ENCODE measurements around the gene PPME1.

Gene PPME1

GRCh38 chr11:74208507-74208906 lies 37.4 kb downstream of the PPME1 start:
- in situ Hi-C loops (cut with MboI; ENCODE audit: low pct_unique_long_range_greater_than_20kb, low sequenced_read_pairs), result no loop called here

GRCh38 chr11:74212533-74212932 lies 41.4 kb downstream of the PPME1 start:
- in situ Hi-C loops (cut with MboI; ENCODE audit: low pct_unique_long_range_greater_than_20kb, low sequenced_read_pairs), result no loop called here

More at GRCh38 chr11:74208507-74208906, 37.4 kb downstream of the PPME1 start:
- DNase-seq, result no peak

DNA sequence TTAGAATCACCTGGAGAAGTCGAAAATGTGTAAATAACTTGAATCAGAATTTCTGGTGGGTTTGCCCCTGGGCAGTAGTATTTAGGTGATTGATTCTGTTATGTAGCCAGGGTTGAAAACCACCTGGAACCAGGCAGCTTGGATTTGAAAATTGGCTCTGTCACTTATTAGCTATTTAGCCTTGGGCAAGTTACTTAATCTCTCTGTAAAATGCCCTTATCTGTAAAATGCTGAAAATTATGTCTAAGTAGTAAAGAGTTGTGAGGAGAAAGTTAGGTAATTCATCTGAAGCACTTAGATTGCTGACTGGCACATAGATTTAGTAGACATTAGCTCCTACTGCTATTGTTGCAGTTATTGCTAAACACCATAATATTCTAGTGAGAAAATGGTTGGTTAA lies 49.3 kb downstream of the PPME1 start:
- in situ Hi-C loops (cut with MboI; ENCODE audit: low pct_unique_long_range_greater_than_20kb, low sequenced_read_pairs), result no loop called here
- DNase-seq, result no peak

More at GRCh38 chr11:74212533-74212932, 41.4 kb downstream of the PPME1 start:
- no peak for DNase-seq

DNA sequence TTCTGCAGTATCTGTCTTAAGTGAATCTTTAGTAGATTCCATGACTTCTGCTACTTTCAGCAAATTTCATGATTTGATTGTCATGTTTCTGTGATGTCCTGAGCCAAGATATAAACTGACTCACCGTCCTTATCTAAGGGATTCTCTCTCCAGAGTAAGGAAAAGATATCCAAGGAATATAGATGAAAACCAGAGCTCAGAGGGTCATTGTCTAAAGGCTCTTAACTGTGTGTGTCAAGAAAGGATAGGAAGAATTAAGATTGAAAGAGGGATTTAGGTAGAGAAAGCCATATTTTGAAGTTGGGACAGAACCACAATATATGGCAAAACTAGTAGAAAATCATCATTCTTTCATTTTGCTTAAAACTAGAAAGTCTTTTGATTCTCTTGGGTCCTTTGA lies 50.7 kb downstream of the PPME1 start:
- DNase-seq, result no peak
- in situ Hi-C loops (cut with MboI; ENCODE audit: low pct_unique_long_range_greater_than_20kb, low sequenced_read_pairs), result no loop called here

- no peak for DNase-seq
- in situ Hi-C loops (cut with MboI; ENCODE audit: low pct_unique_long_range_greater_than_20kb, low sequenced_read_pairs), result no loop called here
Observed at GRCh38 chr11:74225565-74225964, 54.5 kb downstream of the PPME1 start.

GRCh38 chr11:74226907-74227306 lies 55.8 kb downstream of the PPME1 start:
- no peak for DNase-seq
- in situ Hi-C loops (cut with MboI; ENCODE audit: low pct_unique_long_range_greater_than_20kb, low sequenced_read_pairs), result no loop called here

DNA sequence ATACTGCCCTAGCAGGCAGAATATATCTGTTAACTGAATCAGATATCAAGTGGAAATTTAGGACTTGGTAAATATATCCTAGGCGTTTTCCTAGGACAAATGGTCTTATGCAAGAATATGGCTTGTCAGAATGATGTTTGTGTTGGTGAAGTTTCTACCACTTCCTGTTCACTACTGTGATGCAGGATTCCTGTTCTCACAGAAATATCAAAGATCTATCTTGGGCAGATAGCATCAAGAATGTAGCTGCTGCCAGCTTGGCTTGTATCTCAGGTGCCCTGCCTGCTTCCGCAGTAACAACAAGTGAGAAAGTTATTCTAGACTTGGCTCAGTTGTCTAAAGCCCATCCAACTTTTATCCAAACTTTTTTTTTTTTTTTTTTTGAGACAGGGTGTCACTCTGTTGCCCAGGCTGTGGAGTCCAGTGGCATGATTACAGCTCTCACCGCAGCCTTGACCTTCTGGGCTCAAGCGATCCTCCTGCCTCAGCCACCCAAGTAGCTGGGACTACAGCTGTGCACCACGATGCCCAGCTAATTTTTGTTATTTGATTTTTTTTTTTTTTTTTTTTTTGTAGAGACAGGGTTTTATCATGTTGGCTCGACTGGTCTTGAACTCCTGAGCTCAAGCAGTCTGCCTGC lies 61.3 kb downstream of the PPME1 start:
- no peak for DNase-seq
- in situ Hi-C loops (cut with MboI; ENCODE audit: low pct_unique_long_range_greater_than_20kb, low sequenced_read_pairs), result no loop called here

GRCh38 chr11:74233683-74234082 lies 62.6 kb downstream of the PPME1 start:
- in situ Hi-C loops (cut with MboI; ENCODE audit: low pct_unique_long_range_greater_than_20kb, low sequenced_read_pairs), result no loop called here
- no peak for DNase-seq

- in situ Hi-C loops (cut with MboI; ENCODE audit: low pct_unique_long_range_greater_than_20kb, low sequenced_read_pairs), result no loop called here
Observed at GRCh38 chr11:74235121-74235520, 64.0 kb downstream of the PPME1 start.

DNA sequence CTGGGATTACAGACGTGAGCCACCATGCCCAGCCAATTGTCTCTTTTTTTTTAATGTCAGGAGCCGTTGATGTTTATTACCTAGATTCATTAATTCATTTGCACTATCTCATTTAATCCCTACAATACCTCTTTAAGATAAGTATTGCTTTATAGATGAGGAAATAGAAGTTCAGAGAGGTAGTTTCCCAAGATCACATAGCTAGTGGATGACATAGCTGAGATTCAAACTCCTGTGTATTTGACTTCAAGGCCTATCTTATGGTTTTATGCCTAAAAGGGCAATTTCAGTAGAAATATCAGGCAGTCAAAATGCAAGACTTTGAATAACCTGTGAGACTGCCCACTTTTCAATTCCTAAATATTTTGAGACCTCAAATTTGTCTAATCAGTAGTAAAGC lies 66.5 kb downstream of the PPME1 start:
- DNase-seq, result no peak
- in situ Hi-C loops (cut with MboI; ENCODE audit: low pct_unique_long_range_greater_than_20kb, low sequenced_read_pairs), result no loop called here

More at GRCh38 chr11:74235121-74235520, 64.0 kb downstream of the PPME1 start:
- DNase-seq, result no peak

DNA sequence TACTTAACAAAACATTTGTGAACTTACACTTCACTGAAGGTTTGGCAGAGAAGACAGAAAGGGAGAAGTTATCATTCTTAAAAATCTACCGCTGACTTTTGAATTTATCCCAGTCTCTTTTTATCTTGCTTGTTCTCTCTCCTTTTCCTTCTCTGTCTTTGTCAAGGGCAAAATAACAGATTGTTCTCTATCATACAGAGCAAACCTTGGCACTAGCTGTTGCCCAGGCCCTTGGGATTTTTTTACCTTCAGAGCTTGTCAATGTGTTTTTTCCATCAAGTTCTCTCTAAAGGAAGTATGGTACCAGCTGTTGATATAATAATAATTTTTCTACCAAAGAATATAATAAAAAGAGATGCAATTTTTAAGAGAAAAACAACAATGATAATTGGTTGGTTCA lies 67.2 kb downstream of the PPME1 start:
- in situ Hi-C loops (cut with MboI; ENCODE audit: low pct_unique_long_range_greater_than_20kb, low sequenced_read_pairs), result no loop called here
- DNase-seq, result no peak

GRCh38 chr11:74248469-74248868 lies 77.4 kb downstream of the PPME1 start:
- in situ Hi-C loops (cut with MboI; ENCODE audit: low pct_unique_long_range_greater_than_20kb, low sequenced_read_pairs), result no loop called here
- no peak for DNase-seq

- in situ Hi-C loops (cut with MboI; ENCODE audit: low pct_unique_long_range_greater_than_20kb, low sequenced_read_pairs), result no loop called here
Observed at GRCh38 chr11:74249496-74249895, 78.4 kb downstream of the PPME1 start.

GRCh38 chr11:74253361-74253760 lies 82.3 kb downstream of the PPME1 start:
- DNase-seq, result no peak
- in situ Hi-C loops (cut with MboI; ENCODE audit: low pct_unique_long_range_greater_than_20kb, low sequenced_read_pairs), result loop anchor here (25.0 kb wide), 1 partner anchor 309 kb away; no protein-coding TSS in a partner anchor

More at GRCh38 chr11:74249496-74249895, 78.4 kb downstream of the PPME1 start:
- no peak for DNase-seq

- DNase-seq, result peak; percentile 86
- in situ Hi-C loops (cut with MboI; ENCODE audit: low pct_unique_long_range_greater_than_20kb, low sequenced_read_pairs), result loop anchor here (25.0 kb wide), 1 partner anchor 306 kb away; no protein-coding TSS in a partner anchor
Observed at GRCh38 chr11:74255741-74256375, 84.8 kb downstream of the PPME1 start.

- in situ Hi-C loops (cut with MboI; ENCODE audit: low pct_unique_long_range_greater_than_20kb, low sequenced_read_pairs), result loop anchor here (25.0 kb wide), 1 partner anchor 306 kb away; no protein-coding TSS in a partner anchor
Observed at GRCh38 chr11:74256378-74257133, 85.5 kb downstream of the PPME1 start.

DNA sequence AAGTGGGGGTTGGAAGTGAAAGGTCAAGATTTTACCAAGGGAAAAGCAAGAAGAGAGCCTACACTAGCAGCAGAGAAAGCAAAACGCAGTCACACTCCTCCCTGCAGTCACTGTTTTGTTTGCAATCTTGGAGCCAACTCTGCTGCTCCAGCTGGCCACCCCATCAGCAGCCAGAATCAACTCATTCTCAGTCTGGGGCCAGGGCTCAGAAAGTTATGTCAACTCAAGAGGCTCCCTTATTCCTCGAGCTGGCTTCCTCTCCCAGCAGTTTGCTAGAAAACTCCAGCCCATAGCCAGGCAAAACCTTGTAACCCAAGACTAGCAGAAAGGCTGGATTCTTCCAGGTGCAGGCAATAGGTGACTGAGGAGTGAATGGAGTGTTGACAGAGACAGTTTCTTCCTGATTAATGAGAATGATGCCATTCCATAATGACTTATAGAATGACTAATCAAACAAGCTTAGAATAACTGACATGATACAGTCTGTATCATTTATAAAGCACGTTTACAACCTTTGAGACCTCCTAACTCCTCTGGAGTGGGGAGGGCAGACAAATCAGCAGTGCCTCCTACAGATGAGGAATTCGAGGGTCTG lies 87.0 kb downstream of the PPME1 start:
- in situ Hi-C loops (cut with MboI; ENCODE audit: low pct_unique_long_range_greater_than_20kb, low sequenced_read_pairs), result loop anchor here (25.0 kb wide), 1 partner anchor 304 kb away; no protein-coding TSS in a partner anchor
- DNase-seq, result no peak

More at GRCh38 chr11:74256378-74257133, 85.5 kb downstream of the PPME1 start:
- DNase-seq, result no peak

- in situ Hi-C loops (cut with MboI; ENCODE audit: low pct_unique_long_range_greater_than_20kb, low sequenced_read_pairs), result loop anchor here (10.0 to 25.0 kb wide), 2 partner anchors 182 to 300 kb away; no protein-coding TSS in a partner anchor
- no peak for DNase-seq
Observed at GRCh38 chr11:74262725-74263124, 91.6 kb downstream of the PPME1 start.

DNA sequence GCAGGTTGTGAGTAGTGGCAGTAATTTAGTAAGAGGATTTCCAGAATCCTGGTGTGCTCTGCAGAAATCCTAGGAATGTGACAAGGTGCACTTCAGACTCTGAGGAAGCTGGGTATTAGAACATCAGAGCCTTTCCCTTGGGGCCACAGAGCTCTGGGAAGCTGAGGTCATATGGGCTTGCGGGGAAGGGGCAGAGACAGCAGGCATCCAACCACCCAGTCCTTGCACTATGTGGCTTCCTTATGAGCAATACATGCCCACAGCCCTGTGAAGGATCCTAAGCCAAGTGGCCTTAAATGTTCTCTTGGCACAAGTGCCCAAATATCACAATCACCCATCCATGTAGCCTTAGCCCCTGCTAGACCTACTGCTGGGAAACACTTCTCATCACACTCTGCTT lies 94.2 kb downstream of the PPME1 start:
- DNase-seq, result no peak
- in situ Hi-C loops (cut with MboI; ENCODE audit: low pct_unique_long_range_greater_than_20kb, low sequenced_read_pairs), result loop anchor here (10.0 to 25.0 kb wide), 2 partner anchors 180 to 297 kb away; no protein-coding TSS in a partner anchor

All from KBM-7 (cell line).